DOHH2 (cell line): ENCODE measurements around the gene SLC9A5.

Experiments used
- H3F3A ChIP-seq: fragments of 200-600 bp; sonication (generic), shearing (Covaris generic); 2 replicates; pipeline ENCODE4 v1.6.0; 2016; ENCODE audit warnings: antibody characterized with exemption, mild to moderate bottlenecking; ENCODE audit not compliant: control insufficient read depth, insufficient read depth
- H3K27ac ChIP-seq: fragments of 200-600 bp; sonication (generic); 2 replicates; pipeline ENCODE4 v1.5.1; 2014; ENCODE audit warnings: low read depth, mild to moderate bottlenecking, low read length, moderate library complexity
- H3K27me3 ChIP-seq: fragments of 200-600 bp; sonication (generic); 2 replicates; pipeline ENCODE4 v1.6.1; 2014; ENCODE audit warnings: mild to moderate bottlenecking, low read length, mixed read lengths; ENCODE audit not compliant: control insufficient read depth
- H3K36me3 ChIP-seq: fragments of 200-600 bp; sonication (generic); 2 replicates; pipeline ENCODE4 v1.6.1; 2014; ENCODE audit warnings: mild to moderate bottlenecking, low read length, moderate library complexity, mixed read lengths; ENCODE audit not compliant: control insufficient read depth
- H3K4me1 ChIP-seq: fragments of 200-600 bp; sonication (generic); 2 replicates; pipeline ENCODE4 v1.6.1; 2014; ENCODE audit warnings: mild to moderate bottlenecking, low read length, mixed read lengths; ENCODE audit not compliant: control insufficient read depth
- H3K4me2 ChIP-seq: fragments of 200-600 bp; sonication (generic); 2 replicates; pipeline ENCODE4 v1.6.0; 2014; ENCODE audit warnings: mild to moderate bottlenecking, low read length, moderate library complexity
- H3K4me3 ChIP-seq: fragments of 200-600 bp; sonication (generic); 2 replicates; pipeline ENCODE4 v1.5.1; 2014; ENCODE audit warnings: mild to moderate bottlenecking, low read length, mixed read lengths
- H3K79me2 ChIP-seq: fragments of 200-600 bp; sonication (generic); 2 replicates; pipeline ENCODE4 v1.6.1; 2014; ENCODE audit warnings: mild to moderate bottlenecking, low read length, mixed read lengths; ENCODE audit not compliant: control insufficient read depth
- H3K9me2 ChIP-seq: fragments of 200-600 bp; sonication (generic); replicated peaks from 2 replicates; pipeline ENCODE4 v1.6.1; 2014; ENCODE audit warnings: mild to moderate bottlenecking, low read length, mixed read lengths; ENCODE audit not compliant: control insufficient read depth
- H3K9me3 ChIP-seq: fragments of 200-600 bp; sonication (generic); 2 replicates; pipeline ENCODE4 v1.6.1; 2014; ENCODE audit warnings: antibody characterized with exemption, low read length, mixed read lengths; ENCODE audit not compliant: control insufficient read depth, insufficient read depth
- H4K20me1 ChIP-seq: fragments of 200-600 bp; sonication (generic); 2 replicates; pipeline ENCODE4 v1.6.0; 2014; ENCODE audit warnings: low read depth, mild to moderate bottlenecking, antibody characterized with exemption, low read length, moderate library complexity; ENCODE audit not compliant: control insufficient read depth, insufficient read depth
- EZH2phosphoT487 ChIP-seq: fragments of 200-600 bp; sonication (generic); IDR thresholded peaks from 2 replicates; pipeline ENCODE4 v1.6.1; 2017; ENCODE audit warnings: borderline replicate concordance, mild to moderate bottlenecking, antibody characterized with exemption, low read length, moderate library complexity, mixed read lengths
- TF ChIP-seq, protein P1 (sequence below): fragments of 200-600 bp; sonication (generic); IDR thresholded peaks from one replicate; pipeline ENCODE4 v1.5.1; 2014; ENCODE audit warnings: antibody characterized with exemption, mild to moderate bottlenecking, low read depth, low read length; ENCODE audit not compliant: poor library complexity, severe bottlenecking

Gene SLC9A5

DNA sequence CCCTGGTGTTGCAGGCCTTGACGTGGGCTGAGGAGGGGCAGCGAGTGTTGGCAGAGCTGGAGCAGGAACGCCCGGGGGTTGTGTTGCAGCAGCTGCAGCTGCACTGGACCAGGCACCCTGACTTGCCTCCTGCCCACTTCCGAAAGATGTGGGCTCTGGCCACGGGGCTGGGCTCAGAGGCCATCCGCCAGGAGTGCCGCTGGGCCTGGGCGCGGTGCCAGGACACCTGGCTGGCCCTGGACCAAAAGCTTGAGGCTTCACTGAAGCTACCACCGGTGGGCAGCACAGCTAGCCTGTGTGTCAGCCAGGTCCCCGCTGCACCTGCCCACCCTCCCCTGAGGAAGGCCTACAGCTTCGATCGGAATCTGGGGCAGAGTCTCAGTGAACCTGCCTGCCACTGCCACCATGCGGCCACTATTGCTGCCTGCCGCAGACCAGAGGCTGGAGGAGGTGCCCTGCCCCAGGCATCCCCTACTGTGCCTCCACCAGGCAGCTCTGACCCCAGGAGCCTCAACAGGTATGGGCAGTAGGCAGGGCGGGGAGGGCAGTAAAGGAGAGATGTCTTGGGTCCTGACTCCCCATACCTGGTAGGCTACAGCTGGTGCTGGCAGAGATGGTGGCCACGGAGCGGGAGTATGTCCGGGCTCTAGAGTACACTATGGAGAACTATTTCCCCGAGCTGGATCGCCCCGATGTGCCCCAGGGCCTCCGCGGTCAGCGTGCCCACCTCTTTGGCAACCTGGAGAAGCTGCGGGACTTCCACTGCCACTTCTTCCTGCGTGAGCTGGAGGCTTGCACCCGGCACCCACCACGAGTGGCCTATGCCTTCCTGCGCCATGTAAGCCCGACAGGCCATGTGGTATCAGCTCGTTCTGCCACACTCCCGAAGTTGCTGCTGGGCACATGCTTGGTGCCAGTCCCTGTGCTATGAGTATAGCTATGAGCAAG lies 36.2 kb downstream of the SLC9A5 start:
- no peak overlapping the region for H3K4me2 ChIP-seq
- H3K27ac ChIP-seq: no peak overlapping the region

DNA sequence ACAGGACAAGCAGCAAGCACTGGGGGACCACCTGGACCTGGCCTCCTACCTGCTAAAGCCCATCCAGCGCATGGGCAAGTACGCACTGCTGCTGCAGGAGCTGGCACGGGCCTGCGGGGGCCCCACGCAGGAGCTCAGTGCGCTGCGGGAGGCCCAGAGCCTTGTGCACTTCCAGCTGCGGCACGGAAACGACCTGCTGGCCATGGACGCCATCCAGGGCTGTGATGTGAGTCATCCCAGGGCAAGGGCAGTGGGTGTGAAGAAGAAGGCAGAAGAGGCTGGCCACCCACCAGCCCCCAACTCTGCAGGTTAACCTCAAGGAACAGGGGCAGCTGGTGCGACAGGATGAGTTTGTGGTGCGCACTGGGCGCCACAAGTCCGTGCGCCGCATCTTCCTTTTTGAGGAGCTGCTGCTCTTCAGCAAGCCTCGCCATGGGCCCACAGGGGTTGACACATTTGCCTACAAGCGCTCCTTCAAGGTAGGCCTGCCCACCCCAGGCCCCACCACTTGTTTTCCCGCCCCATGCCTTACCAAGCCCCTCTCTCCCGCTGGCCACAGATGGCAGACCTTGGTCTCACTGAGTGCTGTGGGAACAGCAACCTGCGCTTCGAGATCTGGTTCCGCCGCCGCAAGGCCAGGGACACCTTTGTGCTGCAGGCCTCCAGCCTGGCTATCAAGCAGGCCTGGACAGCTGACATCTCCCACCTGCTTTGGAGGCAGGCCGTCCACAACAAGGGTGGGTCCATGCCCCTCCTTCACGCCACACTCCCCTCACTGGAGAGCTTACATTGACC lies 37.9 kb downstream of the SLC9A5 start:
- Histone ChIP-seq H3K4me2 (no peak overlapping the region), H3K27ac (no peak overlapping the region), H3K27me3 (no peaks in the 10 kb centered on the region), H3K79me2 (no peaks in the 10 kb centered on the region), H3K4me3 (no peak overlapping the region), H3K9me2 (no peaks in the 10 kb centered on the region), H3F3A (no peaks in the 10 kb centered on the region), H3K4me1 (no peaks in the 10 kb centered on the region), H3K36me3 (no peaks in the 10 kb centered on the region), H4K20me1 (no peaks in the 10 kb centered on the region), H3K9me3 (no peaks in the 10 kb centered on the region)
- no peak for TF ChIP-seq EZH2phosphoT487
- TF ChIP-seq, protein P1, sequence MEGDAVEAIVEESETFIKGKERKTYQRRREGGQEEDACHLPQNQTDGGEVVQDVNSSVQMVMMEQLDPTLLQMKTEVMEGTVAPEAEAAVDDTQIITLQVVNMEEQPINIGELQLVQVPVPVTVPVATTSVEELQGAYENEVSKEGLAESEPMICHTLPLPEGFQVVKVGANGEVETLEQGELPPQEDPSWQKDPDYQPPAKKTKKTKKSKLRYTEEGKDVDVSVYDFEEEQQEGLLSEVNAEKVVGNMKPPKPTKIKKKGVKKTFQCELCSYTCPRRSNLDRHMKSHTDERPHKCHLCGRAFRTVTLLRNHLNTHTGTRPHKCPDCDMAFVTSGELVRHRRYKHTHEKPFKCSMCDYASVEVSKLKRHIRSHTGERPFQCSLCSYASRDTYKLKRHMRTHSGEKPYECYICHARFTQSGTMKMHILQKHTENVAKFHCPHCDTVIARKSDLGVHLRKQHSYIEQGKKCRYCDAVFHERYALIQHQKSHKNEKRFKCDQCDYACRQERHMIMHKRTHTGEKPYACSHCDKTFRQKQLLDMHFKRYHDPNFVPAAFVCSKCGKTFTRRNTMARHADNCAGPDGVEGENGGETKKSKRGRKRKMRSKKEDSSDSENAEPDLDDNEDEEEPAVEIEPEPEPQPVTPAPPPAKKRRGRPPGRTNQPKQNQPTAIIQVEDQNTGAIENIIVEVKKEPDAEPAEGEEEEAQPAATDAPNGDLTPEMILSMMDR: no peak

More for the DNA sequence above, 36.2 kb downstream of the SLC9A5 start:
- no peaks in the 10 kb centered on the region for H3K9me2 ChIP-seq
- no peaks in the 10 kb centered on the region for H3K27me3 ChIP-seq
- H3K4me1 ChIP-seq: no peaks in the 10 kb centered on the region
- no peaks in the 10 kb centered on the region for H3K36me3 ChIP-seq
- no peaks in the 10 kb centered on the region for H3F3A ChIP-seq
- no peaks in the 10 kb centered on the region for H3K9me3 ChIP-seq
- no peak for TF ChIP-seq EZH2phosphoT487
- TF ChIP-seq, protein P1: no peak
- H3K79me2 ChIP-seq: no peaks in the 10 kb centered on the region
- H4K20me1 ChIP-seq: no peaks in the 10 kb centered on the region
- H3K4me3 ChIP-seq: no peak overlapping the region

DNA sequence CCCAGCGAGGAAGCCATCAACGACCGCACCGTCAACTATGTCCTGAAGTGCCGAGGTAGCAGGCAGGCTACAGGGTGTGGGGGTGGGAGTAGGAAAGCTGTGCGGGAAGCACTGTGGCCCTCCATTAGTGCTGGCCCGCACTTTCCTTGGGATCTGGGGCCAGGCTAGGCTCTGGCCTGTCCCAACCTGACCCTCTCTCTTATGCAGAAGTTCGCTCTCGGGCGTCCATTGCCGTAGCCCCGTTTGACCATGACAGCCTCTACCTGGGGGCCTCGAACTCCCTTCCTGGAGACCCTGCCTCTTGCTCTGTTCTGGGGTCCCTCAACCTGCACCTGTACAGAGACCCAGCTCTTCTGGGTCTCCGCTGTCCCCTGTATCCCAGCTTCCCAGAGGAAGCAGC lies 39.2 kb downstream of the SLC9A5 start:
- H3K4me2 ChIP-seq: no peak overlapping the region
- H3K4me3 ChIP-seq: no peak overlapping the region
- H3K9me2 ChIP-seq: no peaks in the 10 kb centered on the region
- no peaks in the 10 kb centered on the region for H3K79me2 ChIP-seq
- no peak overlapping the region for H3K27ac ChIP-seq
- no peaks in the 10 kb centered on the region for H3K27me3 ChIP-seq
- no peaks in the 10 kb centered on the region for H3K4me1 ChIP-seq
- no peaks in the 10 kb centered on the region for H3F3A ChIP-seq
- no peaks in the 10 kb centered on the region for H3K9me3 ChIP-seq
- H4K20me1 ChIP-seq: no peaks in the 10 kb centered on the region
- no peaks in the 10 kb centered on the region for H3K36me3 ChIP-seq
- no peak for TF ChIP-seq EZH2phosphoT487
- TF ChIP-seq, protein P1: no peak
